Measurements from ENCODE around the gene NUP35.

DNA sequence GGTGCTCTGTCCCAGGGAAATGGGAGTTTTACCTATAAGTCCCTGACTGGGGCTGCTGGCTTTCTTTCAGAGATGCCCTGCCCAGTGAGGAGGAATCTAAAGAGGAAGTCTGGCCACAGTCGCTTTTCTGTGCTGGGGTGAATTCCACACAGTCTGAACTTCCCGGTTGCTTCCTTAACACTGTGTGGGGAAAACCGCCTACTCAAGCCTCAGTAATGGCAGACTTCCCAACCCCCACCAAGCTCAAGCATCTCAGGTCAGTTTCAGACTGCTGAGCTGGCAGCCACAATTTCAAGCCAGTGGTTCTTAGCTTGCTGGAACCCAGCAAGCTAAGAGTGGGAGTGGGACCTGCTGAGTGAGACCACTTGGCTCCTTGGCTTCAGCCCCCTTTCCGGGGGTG is 54.9 kb downstream of the NUP35 start:
- TF ChIP-seq, protein P1, sequence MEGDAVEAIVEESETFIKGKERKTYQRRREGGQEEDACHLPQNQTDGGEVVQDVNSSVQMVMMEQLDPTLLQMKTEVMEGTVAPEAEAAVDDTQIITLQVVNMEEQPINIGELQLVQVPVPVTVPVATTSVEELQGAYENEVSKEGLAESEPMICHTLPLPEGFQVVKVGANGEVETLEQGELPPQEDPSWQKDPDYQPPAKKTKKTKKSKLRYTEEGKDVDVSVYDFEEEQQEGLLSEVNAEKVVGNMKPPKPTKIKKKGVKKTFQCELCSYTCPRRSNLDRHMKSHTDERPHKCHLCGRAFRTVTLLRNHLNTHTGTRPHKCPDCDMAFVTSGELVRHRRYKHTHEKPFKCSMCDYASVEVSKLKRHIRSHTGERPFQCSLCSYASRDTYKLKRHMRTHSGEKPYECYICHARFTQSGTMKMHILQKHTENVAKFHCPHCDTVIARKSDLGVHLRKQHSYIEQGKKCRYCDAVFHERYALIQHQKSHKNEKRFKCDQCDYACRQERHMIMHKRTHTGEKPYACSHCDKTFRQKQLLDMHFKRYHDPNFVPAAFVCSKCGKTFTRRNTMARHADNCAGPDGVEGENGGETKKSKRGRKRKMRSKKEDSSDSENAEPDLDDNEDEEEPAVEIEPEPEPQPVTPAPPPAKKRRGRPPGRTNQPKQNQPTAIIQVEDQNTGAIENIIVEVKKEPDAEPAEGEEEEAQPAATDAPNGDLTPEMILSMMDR (IDR thresholded peaks at IDR 0.05; ENCODE audit: poor library complexity): no peak
- TF ChIP-seq EZH2 (IDR thresholded peaks at IDR 0.05; ENCODE audit: borderline replicate concordance): no peak

All from hepatocyte (in vitro differentiated cells).